ENCODE measurements around the gene ZBTB7C. TPM values are rescaled to one million over a fixed set of nuclear protein-coding genes. Genes with fewer than 3 reads are reported as not detected.

Gene ZBTB7C
- polyA plus RNA-seq, 1 of the 3 experiments (the other 2 are of a cell fraction) = 0.05 TPM

GRCh38 chr18:48049757-48050156, 359.4 kb downstream of the ZBTB7C start:
- H4K20me1 ChIP-seq (ENCODE audit: insufficient read depth) = no peaks in the 10 kb centered on the region
- CTCF ChIA-PET = interaction anchor here (0.6 to 1.9 kb wide), 4 partner anchors 10 to 241 kb away, joined by 3 to 6 read pairs (median 4); no protein-coding TSS in a partner anchor

GRCh38 chr18:48048251-48048650, 360.9 kb downstream of the ZBTB7C start:
- H3K9ac ChIP-seq = no peak overlapping the region
- no peaks in the 10 kb centered on the region for H3K36me3 ChIP-seq (replicated peaks in 1 of 2; ENCODE audit: control insufficient read depth in 1 of 2, insufficient read depth in 2 of 2, low read length in 1 of 2)
- H3K4me3 ChIP-seq (ENCODE audit: low read depth in 2 of 2, low read length in 1 of 2) = no peak overlapping the region
- H3K4me2 ChIP-seq = no peak overlapping the region
- H3F3A ChIP-seq (replicated peaks; ENCODE audit: insufficient read depth) = no peaks in the 10 kb centered on the region
- POLR2A ChIA-PET = no interaction called here
- H4K20me1 ChIP-seq (ENCODE audit: insufficient read depth) = no peaks in the 10 kb centered on the region
- H3K9me3 ChIP-seq = no peaks in the 10 kb centered on the region
- H3K9me2 ChIP-seq = no peaks in the 10 kb centered on the region
- H3K4me1 ChIP-seq (ENCODE audit: control insufficient read depth in 1 of 2, insufficient read depth in 2 of 2, low read depth in 1 of 2, low read length in 1 of 2) = peaks cover 0 to 45% of the 10 kb centered on the region in 2 experiments; a peak in 2 of 4 replicates
- H3K27ac ChIP-seq (ENCODE audit: low read depth in 2 of 2, low read length in 1 of 2) = no peak overlapping the region
- CTCF ChIA-PET = interaction anchor here (1.0 to 3.2 kb wide), 5 partner anchors 11 to 399 kb away, joined by 3 to 14 read pairs (median 5); no protein-coding TSS in a partner anchor
- H3K79me2 ChIP-seq (ENCODE audit: insufficient read depth) = no peaks in the 10 kb centered on the region
- 56% methylated on average over 3 of the region's 3 CpGs for WGBS (ENCODE audit: low lambda C conversion rate)
- H2AFZ ChIP-seq (ENCODE audit: low read depth) = no peak overlapping the region
- H3K27me3 ChIP-seq (ENCODE audit: insufficient read depth) = no peaks in the 10 kb centered on the region
- no peak for DNase-seq
- TF ChIP-seq TCF12 (IDR thresholded peaks at IDR 0.05) = no peak
- TF ChIP-seq YY1 (IDR thresholded peaks at IDR 0.05; ENCODE audit: low read depth) = no peak
- TF ChIP-seq CTCF (IDR thresholded peaks at IDR 0.05) = no peak
- no peak for TF ChIP-seq CHD2 (IDR thresholded peaks at IDR 0.05; ENCODE audit: low read length, partially characterized antibody)
- TF ChIP-seq REST (IDR thresholded peaks at IDR 0.05; ENCODE audit: low read depth, low read length) = no peak
- no peak for TF ChIP-seq RAD21 (IDR thresholded peaks at IDR 0.05; ENCODE audit: low read length)
- TF ChIP-seq IRF3 (IDR thresholded peaks at IDR 0.05; ENCODE audit: low read depth, low read length) = no peak
- TF ChIP-seq SMC3 (IDR thresholded peaks at IDR 0.05; ENCODE audit: low read depth, low read length) = no peak
- no peak for TF ChIP-seq NFIC (IDR thresholded peaks at IDR 0.05; ENCODE audit: borderline replicate concordance)
- no peak for TF ChIP-seq EZH2phosphoT487 (IDR thresholded peaks at IDR 0.05; ENCODE audit: borderline replicate concordance, low read depth)
- no peak for TF ChIP-seq USF1 (IDR thresholded peaks at IDR 0.05; ENCODE audit: borderline replicate concordance, low read depth)
- TF ChIP-seq ELF1 (IDR thresholded peaks at IDR 0.05) = no peak
- TF ChIP-seq USF2 (IDR thresholded peaks at IDR 0.05; ENCODE audit: borderline replicate concordance, low read depth, low read length) = no peak
- no peak for TF ChIP-seq FOSL2 (IDR thresholded peaks at IDR 0.05; ENCODE audit: borderline replicate concordance, low read depth)

More at GRCh38 chr18:48049757-48050156, 359.4 kb downstream of the ZBTB7C start:
- Histone ChIP-seq H2AFZ (ENCODE audit: low read depth) (no peak overlapping the region), H3K4me2 (no peak overlapping the region), H3K27me3 (ENCODE audit: insufficient read depth) (no peaks in the 10 kb centered on the region), H3K9ac (no peak overlapping the region), H3K4me3 (ENCODE audit: low read depth in 2 of 2, low read length in 1 of 2) (no peak overlapping the region), H3F3A (replicated peaks; ENCODE audit: insufficient read depth) (no peaks in the 10 kb centered on the region), H3K9me2 (no peaks in the 10 kb centered on the region), H3K9me3 (no peaks in the 10 kb centered on the region), H3K36me3 (replicated peaks in 1 of 2; ENCODE audit: control insufficient read depth in 1 of 2, insufficient read depth in 2 of 2, low read length in 1 of 2) (no peaks in the 10 kb centered on the region), H3K27ac (ENCODE audit: low read depth in 2 of 2, low read length in 1 of 2) (no peak overlapping the region; a peak in 1 of 4 replicates), H3K4me1 (ENCODE audit: control insufficient read depth in 1 of 2, insufficient read depth in 2 of 2, low read depth in 1 of 2, low read length in 1 of 2) (peaks cover 0 to 55% of the 10 kb centered on the region in 2 experiments; a peak in 2 of 4 replicates), H3K79me2 (ENCODE audit: insufficient read depth) (no peaks in the 10 kb centered on the region)
- no peak for DNase-seq
- POLR2A ChIA-PET = no interaction called here
- TF ChIP-seq EP300 (IDR thresholded peaks at IDR 0.05; ENCODE audit: borderline replicate concordance in 1 of 2, low read depth in 1 of 2, low read length in 1 of 2) (no peak), FOXM1 (IDR thresholded peaks at IDR 0.05; ENCODE audit: low read depth) (no peak), POLR2AphosphoS5 (IDR thresholded peaks at IDR 0.05; ENCODE audit: low read depth, low read length) (no peak), SIN3A (IDR thresholded peaks at IDR 0.05; ENCODE audit: borderline replicate concordance, low read depth, low read length) (no peak), PBX3 (IDR thresholded peaks at IDR 0.05) (no peak)
- WGBS (ENCODE audit: low lambda C conversion rate) = 85% methylated on average over 5 of the region's 5 CpGs

Data from SK-N-SH (cell line).